Natural killer cell (primary cell): ENCODE measurements around the gene KDM1A. TPM values are rescaled to one million over a fixed set of nuclear protein-coding genes. Genes with fewer than 3 reads are reported as not detected.

Experiments
- ATAC-seq, 3 donors: fragments of 150-1000 bp in 2 of 3; fragments of 200-7000 bp in 1 of 3; cut with Tn5 transposase; 1 replicate in 1 of 3; 2 replicates in 2 of 3; pipeline ENCODE4 v1.10.0; 2021; ENCODE audit warnings: mild to moderate bottlenecking in 2 of 3, moderate library complexity in 2 of 3
- DNase-seq, 2 donors: peaks; one replicate each; pipeline versions ENCODE4 v3.0.0 to v3.0.0-alpha.2; 2013 to 2021; ENCODE audit warnings: mixed read lengths in 1 of 2
- H3K27ac ChIP-seq: one replicate; pipeline ENCODE4 v1.5.1; 2013; ENCODE audit warnings: mild to moderate bottlenecking, low read length
- H3K27me3 ChIP-seq: one replicate; pipeline ENCODE4 v1.6.1; 2013; ENCODE audit warnings: low read length; ENCODE audit not compliant: control insufficient read depth, insufficient read depth
- H3K36me3 ChIP-seq: one replicate; pipeline ENCODE4 v1.6.1; 2013; ENCODE audit warnings: low read length; ENCODE audit not compliant: control insufficient read depth, insufficient read depth
- H3K4me1 ChIP-seq: one replicate; pipeline ENCODE4 v1.6.1; 2013; ENCODE audit warnings: low read length; ENCODE audit not compliant: control insufficient read depth, insufficient read depth
- H3K4me3 ChIP-seq: one replicate; pipeline ENCODE4 v1.5.1; 2013; ENCODE audit warnings: low read length
- H3K9me3 ChIP-seq: one replicate; pipeline ENCODE4 v1.6.1; 2013; ENCODE audit warnings: low read length; ENCODE audit not compliant: control insufficient read depth, insufficient read depth
- H3K27ac Mint-ChIP-seq, 2 donors: one replicate each; pipeline ENCODE4 v1.8.0; 2022; ENCODE audit warnings: mild to moderate bottlenecking in 2 of 2, mixed read lengths in 2 of 2, moderate library complexity in 1 of 2
- H3K27me3 Mint-ChIP-seq, 2 donors: one replicate each; pipeline ENCODE4 v1.8.0; 2022; ENCODE audit warnings: low read depth in 2 of 2, mixed read lengths in 2 of 2
- H3K36me3 Mint-ChIP-seq: one replicate; pipeline ENCODE4 v1.8.0; 2022; ENCODE audit warnings: mixed read lengths
- H3K4me1 Mint-ChIP-seq, 2 donors: one replicate each; pipeline ENCODE4 v1.8.0; 2022; ENCODE audit warnings: mixed read lengths in 2 of 2
- H3K4me3 Mint-ChIP-seq: one replicate; pipeline ENCODE4 v1.8.0; 2022; ENCODE audit warnings: mild to moderate bottlenecking, moderate library complexity, mixed read lengths
- H3K9me3 Mint-ChIP-seq, 2 donors: one replicate each; pipeline ENCODE4 v1.8.0; 2022; ENCODE audit warnings: mixed read lengths in 2 of 2
- WGBS: methylation state at CpG from one replicate; pipeline ENCODE4 v1.1.7; 2013; ENCODE audit warnings: missing lambda C conversion rate; ENCODE audit not compliant: insufficient coverage; 5-methylcytosine and 5-hydroxymethylcytosine counted together
- intact Hi-C: fragments of 100-400 bp; cut with micrococcal nuclease; formaldehyde crosslinking; loops from one replicate; pipeline ENCODE4 v1.14.2; 2022
- total RNA-seq, 4 donors: library from RNA; stranded (reverse); fragments of 120-200 nt in 1 of 4; gene quantifications; one replicate each; pipeline versions ENCODE4 v1.2.3 to v1.2.4, GENCODE V29; 2013 to 2022
- TF ChIP-seq, protein P1 (sequence below): fragments of 200-600 bp; IDR thresholded peaks from one replicate; pipeline ENCODE4 v1.8.0; 2022; ENCODE audit warnings: antibody characterized with exemption

KDM1A gene
- total RNA-seq, 3 donors from 2014 or later (not counting 1 experiment from before 2014, with no cell fraction given), result 33.0 to 45.4 (median 43.8) TPM

GRCh38 chr1:23111600-23112535 is 92.6 kb downstream of the KDM1A start:
- 77% methylated on average over 5 of the region's 6 CpGs for WGBS
- TF ChIP-seq, protein P1, sequence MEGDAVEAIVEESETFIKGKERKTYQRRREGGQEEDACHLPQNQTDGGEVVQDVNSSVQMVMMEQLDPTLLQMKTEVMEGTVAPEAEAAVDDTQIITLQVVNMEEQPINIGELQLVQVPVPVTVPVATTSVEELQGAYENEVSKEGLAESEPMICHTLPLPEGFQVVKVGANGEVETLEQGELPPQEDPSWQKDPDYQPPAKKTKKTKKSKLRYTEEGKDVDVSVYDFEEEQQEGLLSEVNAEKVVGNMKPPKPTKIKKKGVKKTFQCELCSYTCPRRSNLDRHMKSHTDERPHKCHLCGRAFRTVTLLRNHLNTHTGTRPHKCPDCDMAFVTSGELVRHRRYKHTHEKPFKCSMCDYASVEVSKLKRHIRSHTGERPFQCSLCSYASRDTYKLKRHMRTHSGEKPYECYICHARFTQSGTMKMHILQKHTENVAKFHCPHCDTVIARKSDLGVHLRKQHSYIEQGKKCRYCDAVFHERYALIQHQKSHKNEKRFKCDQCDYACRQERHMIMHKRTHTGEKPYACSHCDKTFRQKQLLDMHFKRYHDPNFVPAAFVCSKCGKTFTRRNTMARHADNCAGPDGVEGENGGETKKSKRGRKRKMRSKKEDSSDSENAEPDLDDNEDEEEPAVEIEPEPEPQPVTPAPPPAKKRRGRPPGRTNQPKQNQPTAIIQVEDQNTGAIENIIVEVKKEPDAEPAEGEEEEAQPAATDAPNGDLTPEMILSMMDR, result no peak
- Histone ChIP-seq H3K9me3 (no peaks in the 10 kb centered on the region), H3K36me3 (peaks cover 5% of the 10 kb centered on the region), H3K27ac (peak overlapping the region; percentile 73), H3K4me1 (peaks cover 42% of the 10 kb centered on the region), H3K27me3 (no peaks in the 10 kb centered on the region), H3K4me3 (no peak overlapping the region)
- Mint-ChIP-seq H3K27me3 (no peaks in the 10 kb centered on the region), H3K27ac (peak overlapping the region; percentile 87 to 93), H3K9me3 (no peaks in the 10 kb centered on the region), H3K36me3 (peaks cover 11% of the 10 kb centered on the region), H3K4me3 (peak overlapping the region; percentile 53), H3K4me1 (peaks cover 72 to 80% of the 10 kb centered on the region in 2 donors)
- DNase-seq (no peak), ATAC-seq (no peak)
- intact Hi-C loops, result no loop called here

DNA sequence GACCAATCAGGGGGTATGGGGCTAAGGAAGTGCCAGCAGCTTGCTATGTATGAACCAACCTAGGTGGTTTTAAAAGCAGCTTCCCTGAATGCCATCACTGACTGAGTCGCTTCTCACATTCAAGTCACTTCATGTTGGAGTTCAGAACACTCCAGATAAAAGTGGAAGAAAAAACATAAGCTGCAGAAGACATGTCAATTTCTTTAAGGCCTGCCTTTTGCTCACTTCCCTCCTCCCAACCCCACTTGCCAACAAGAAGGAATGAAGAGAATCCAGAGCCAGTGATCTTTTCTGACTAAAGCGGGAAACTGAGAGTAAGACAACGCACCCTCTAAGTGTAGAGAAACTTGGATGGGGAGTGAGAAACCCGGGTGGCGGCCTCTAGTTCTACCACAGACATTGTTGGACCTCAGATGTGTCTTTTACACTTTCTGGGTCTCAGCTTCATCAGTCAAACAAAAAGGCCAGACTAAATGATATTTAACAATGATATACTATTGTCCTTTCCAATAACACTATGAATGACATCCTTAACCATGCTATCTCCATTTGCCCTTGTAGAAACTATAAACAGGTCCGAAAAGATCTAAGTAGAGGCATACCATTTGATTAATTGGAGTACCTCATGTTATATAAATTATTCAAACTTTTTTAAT is 95.3 kb downstream of the KDM1A start:
- TF ChIP-seq, protein P1, result no peak
- H3K27me3 Mint-ChIP-seq, result no peaks in the 10 kb centered on the region
- intact Hi-C loops, result no loop called here
- ATAC-seq (no peak), DNase-seq (peak in 1 of 2 donors; percentile 28)
- 72% methylated on average over 5 of the region's 6 CpGs for WGBS
- H3K4me3 ChIP-seq, result no peak overlapping the region
- no peak overlapping the region for H3K4me3 Mint-ChIP-seq
- no peaks in the 10 kb centered on the region for H3K9me3 ChIP-seq
- H3K4me1 ChIP-seq, result peaks cover 48% of the 10 kb centered on the region
- no peaks in the 10 kb centered on the region for H3K36me3 Mint-ChIP-seq
- no peaks in the 10 kb centered on the region for H3K36me3 ChIP-seq
- H3K27ac Mint-ChIP-seq, result peak overlapping the region; percentile 76 to 87
- no peak overlapping the region for H3K27ac ChIP-seq
- no peaks in the 10 kb centered on the region for H3K9me3 Mint-ChIP-seq
- H3K27me3 ChIP-seq, result no peaks in the 10 kb centered on the region
- peaks cover 69 to 86% of the 10 kb centered on the region in 2 donors for H3K4me1 Mint-ChIP-seq

DNA sequence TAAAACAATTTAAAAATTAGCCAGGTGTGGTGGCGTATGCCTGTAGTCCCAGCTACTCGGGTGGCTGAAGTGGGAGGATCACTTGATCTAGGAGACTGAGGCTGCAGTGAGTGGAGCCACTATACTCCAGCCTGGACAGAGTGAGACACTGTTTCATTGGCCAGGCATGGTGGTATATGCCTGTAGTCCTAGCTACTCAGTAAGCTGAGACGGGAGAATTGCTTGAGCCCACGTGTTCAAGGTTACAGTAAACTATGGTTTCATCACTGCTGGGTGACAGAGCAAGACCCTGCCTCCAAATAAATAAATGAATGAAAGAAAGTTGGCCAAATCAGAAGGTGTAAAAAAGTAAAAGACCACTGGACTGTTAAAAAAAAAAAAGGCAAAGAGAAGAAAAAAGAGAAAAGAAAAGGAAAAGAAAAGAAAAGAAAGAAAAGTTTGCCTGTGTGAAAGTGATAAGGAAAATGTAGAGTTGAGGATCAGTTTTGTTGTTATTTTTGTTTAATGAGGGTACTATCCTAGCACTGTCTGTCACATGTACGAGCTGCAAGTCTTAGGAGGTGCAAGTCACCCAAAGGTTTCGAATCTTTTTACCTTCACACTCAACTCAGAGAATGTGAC is 97.1 kb downstream of the KDM1A start:
- no peaks in the 10 kb centered on the region for H3K9me3 Mint-ChIP-seq
- WGBS, result 73% methylated on average over 6 of the region's 6 CpGs
- intact Hi-C loops, result no loop called here
- peak overlapping the region; percentile 56 to 76 for H3K27ac Mint-ChIP-seq
- H3K4me3 ChIP-seq, result no peak overlapping the region
- TF ChIP-seq, protein P1, result no peak
- H3K36me3 Mint-ChIP-seq, result no peaks in the 10 kb centered on the region
- H3K4me1 Mint-ChIP-seq, result peaks cover 63 to 90% of the 10 kb centered on the region in 2 donors
- H3K27me3 ChIP-seq, result no peaks in the 10 kb centered on the region
- H3K27me3 Mint-ChIP-seq, result no peaks in the 10 kb centered on the region
- DNase-seq (no peak), ATAC-seq (peak; percentile 45 to 74 (median 45))
- no peaks in the 10 kb centered on the region for H3K36me3 ChIP-seq
- no peaks in the 10 kb centered on the region for H3K9me3 ChIP-seq
- peak overlapping the region; percentile 9 for H3K4me3 Mint-ChIP-seq
- peaks cover 44% of the 10 kb centered on the region for H3K4me1 ChIP-seq
- H3K27ac ChIP-seq, result no peak overlapping the region
